T-helper 22 cell (primary cell): ENCODE measurements around the gene RFTN1.

ENCODE experiments used
- DNase-seq: peaks from one replicate; pipeline ENCODE4 v3.0.0-alpha.2; 2020; ENCODE audit warnings: low read depth

RFTN1 gene

GRCh38 chr3:16406166-16406565, 107.3 kb downstream of the RFTN1 start:
- no peak for DNase-seq

GRCh38 chr3:16404349-16404895, 109.1 kb downstream of the RFTN1 start:
- no peak for DNase-seq

- no peak for DNase-seq
Observed at GRCh38 chr3:16402451-16402850, 111.0 kb downstream of the RFTN1 start.

- no peak for DNase-seq
Observed at GRCh38 chr3:16401273-16401672, 112.2 kb downstream of the RFTN1 start.

GRCh38 chr3:16400106-16400931, 113.2 kb downstream of the RFTN1 start:
- DNase-seq, result no peak

GRCh38 chr3:16399473-16399872, 114.0 kb downstream of the RFTN1 start:
- DNase-seq, result no peak

GRCh38 chr3:16398648-16399047, 114.9 kb downstream of the RFTN1 start:
- DNase-seq, result no peak

- DNase-seq, result no peak
Observed at GRCh38 chr3:16396202-16396601, 117.3 kb downstream of the RFTN1 start.

GRCh38 chr3:16395212-16395611, 118.3 kb downstream of the RFTN1 start:
- no peak for DNase-seq

GRCh38 chr3:16394639-16395038, 118.9 kb downstream of the RFTN1 start:
- no peak for DNase-seq

- no peak for DNase-seq
Observed at GRCh38 chr3:16392717-16393116, 120.8 kb downstream of the RFTN1 start.

GRCh38 chr3:16392065-16392464, 121.4 kb downstream of the RFTN1 start:
- no peak for DNase-seq

- no peak for DNase-seq
Observed at GRCh38 chr3:16390581-16390980, 122.9 kb downstream of the RFTN1 start.

GRCh38 chr3:16388850-16389441, 124.6 kb downstream of the RFTN1 start:
- no peak for DNase-seq

- no peak for DNase-seq
Observed at GRCh38 chr3:16386561-16386960, 126.9 kb downstream of the RFTN1 start.

GRCh38 chr3:16385151-16385550, 128.3 kb downstream of the RFTN1 start:
- DNase-seq, result no peak

- DNase-seq, result no peak
Observed at GRCh38 chr3:16383864-16384263, 129.6 kb downstream of the RFTN1 start.

GRCh38 chr3:16382845-16383244, 130.7 kb downstream of the RFTN1 start:
- no peak for DNase-seq

- no peak for DNase-seq
Observed at GRCh38 chr3:16381426-16381825, 132.1 kb downstream of the RFTN1 start.

GRCh38 chr3:16380421-16380820, 133.1 kb downstream of the RFTN1 start:
- no peak for DNase-seq

- DNase-seq, result no peak
Observed at GRCh38 chr3:16379838-16380237, 133.7 kb downstream of the RFTN1 start.

- DNase-seq, result no peak
Observed at GRCh38 chr3:16378920-16379319, 134.6 kb downstream of the RFTN1 start.

- DNase-seq, result no peak
Observed at GRCh38 chr3:16378415-16378814, 135.1 kb downstream of the RFTN1 start.
